Left lung (tissue), 10 donors: ENCODE measurements around the gene GP2. TPM values are rescaled to one million over a fixed set of nuclear protein-coding genes. Genes with fewer than 3 reads are reported as not detected.

Experiments used
- ATAC-seq: fragments of 200-7000 bp; cut with Tn5 transposase; one replicate; pipeline ENCODE4 v1.9.1; 2020; ENCODE audit warnings: moderate library complexity
- DNase-seq, 4 donors: peaks; one replicate each; pipeline ENCODE4 v3.0.0-alpha.2; 2013 to 2020
- H3K27ac ChIP-seq, 2 donors: fragments of 200-600 bp; sonication (generic) in 1 of 2; one replicate each; pipeline versions ENCODE4 v1.5.0 to v1.8.0; 2020 to 2021
- H3K27me3 ChIP-seq, 2 donors: fragments of 200-600 bp; sonication (generic) in 1 of 2; one replicate each; pipeline versions ENCODE4 v1.5.0 to v1.8.0; 2020 to 2021
- H3K36me3 ChIP-seq, 2 donors: fragments of 200-600 bp; sonication (generic) in 1 of 2; one replicate each; pipeline versions ENCODE4 v1.5.0 to v1.8.0; 2020 to 2021
- H3K4me1 ChIP-seq, 2 donors: fragments of 200-600 bp; one replicate each; pipeline ENCODE4 v1.8.0; 2021
- H3K4me3 ChIP-seq, 2 donors: fragments of 200-600 bp; sonication (generic) in 1 of 2; one replicate each; pipeline versions ENCODE4 v1.5.0 to v1.8.0; 2020 to 2021; ENCODE audit warnings: mild to moderate bottlenecking in 1 of 2
- H3K9me3 ChIP-seq, 2 donors: fragments of 200-600 bp; sonication (generic) in 1 of 2; one replicate each; pipeline versions ENCODE4 v1.5.0 to v1.8.0; 2020 to 2021
- CTCF ChIP-seq, 2 donors: fragments of 200-600 bp; sonication (generic) in 1 of 2; IDR thresholded peaks; one replicate each; pipeline versions ENCODE4 v1.5.0 to v1.8.0; 2021; ENCODE audit warnings: antibody characterized with exemption in 2 of 2
- intact Hi-C, 2 donors: fragments of 100-400 bp; cut with DNase I; formaldehyde crosslinking; loops; one replicate each; pipeline versions ENCODE4 v1.11.2 to v1.14.2; 2022
- polyA plus RNA-seq, 6 donors: library from polyadenylated mRNA; unstranded; fragments of 120-200 nt; gene quantifications; one replicate each; pipeline ENCODE4 v1.2.1, GENCODE V29; 2013; ENCODE audit not compliant: insufficient read length in 6 of 6
- total RNA-seq, 2 donors: library from RNA; stranded (reverse); fragmentation: NEBNext Ultra II Directional; extraction: Animal tissue kit (Norgen Biotek cat#: 25700); gene quantifications; one replicate each; pipeline ENCODE4 v1.2.1, GENCODE V29; 2021
- donor health status: DM: no; HTN: yes; CAD: no.
- donor health status: DM: no; HTN: no; CAD: no.

Gene GP2
- total and polyA plus RNA-seq, 8 donors = 0.07 to 0.24 (median 0.10) TPM; not detected in 4

- intact Hi-C loops = no loop called here
- Histone ChIP-seq H3K27ac (no peak overlapping the region), H3K4me3 (no peak overlapping the region), H3K4me1 (no peaks in the 10 kb centered on the region), H3K36me3 (no peaks in the 10 kb centered on the region), H3K27me3 (peaks cover 0 to 17% of the 10 kb centered on the region in 2 donors), H3K9me3 (no peaks in the 10 kb centered on the region)
- DNase-seq (no peak), ATAC-seq (no peak)
- TF ChIP-seq CTCF (IDR thresholded peaks at IDR 0.05) = no peak
Observed at GRCh38 chr16:20334396-20334795, 7.1 kb upstream of the GP2 start.

- Histone ChIP-seq H3K27me3 (peaks cover 0 to 17% of the 10 kb centered on the region in 2 donors), H3K36me3 (no peaks in the 10 kb centered on the region), H3K27ac (no peak overlapping the region), H3K4me3 (no peak overlapping the region), H3K9me3 (no peaks in the 10 kb centered on the region), H3K4me1 (no peaks in the 10 kb centered on the region)
- ATAC-seq (no peak), DNase-seq (no peak)
- intact Hi-C loops = no loop called here
- no peak for TF ChIP-seq CTCF (IDR thresholded peaks at IDR 0.05)
Observed at GRCh38 chr16:20333120-20333519, 5.8 kb upstream of the GP2 start.

GRCh38 chr16:20332411-20332810 is 5.1 kb upstream of the GP2 start:
- no peaks in the 10 kb centered on the region for H3K4me1 ChIP-seq
- no peak overlapping the region for H3K27ac ChIP-seq
- intact Hi-C loops = no loop called here
- H3K9me3 ChIP-seq = no peaks in the 10 kb centered on the region
- H3K27me3 ChIP-seq = peaks cover 0 to 13% of the 10 kb centered on the region in 2 donors
- ATAC-seq = no peak
- H3K4me3 ChIP-seq = no peak overlapping the region
- DNase-seq = no peak
- H3K36me3 ChIP-seq = no peaks in the 10 kb centered on the region
- no peak for TF ChIP-seq CTCF (IDR thresholded peaks at IDR 0.05)

GRCh38 chr16:20331635-20332034 is 4.3 kb upstream of the GP2 start:
- no peak for DNase-seq
- TF ChIP-seq CTCF (IDR thresholded peaks at IDR 0.05) = no peak
- Histone ChIP-seq H3K4me1 (no peaks in the 10 kb centered on the region), H3K27ac (no peak overlapping the region), H3K9me3 (no peaks in the 10 kb centered on the region), H3K27me3 (peaks cover 0 to 13% of the 10 kb centered on the region in 2 donors), H3K4me3 (no peak overlapping the region), H3K36me3 (no peaks in the 10 kb centered on the region)
- ATAC-seq = no peak
- intact Hi-C loops = no loop called here

GRCh38 chr16:20329392-20330138 is 2.3 kb upstream of the GP2 start:
- ATAC-seq (no peak), DNase-seq (no peak)
- no peaks in the 10 kb centered on the region for H3K4me1 ChIP-seq
- H3K4me3 ChIP-seq = no peak overlapping the region
- no peaks in the 10 kb centered on the region for H3K9me3 ChIP-seq
- intact Hi-C loops = no loop called here
- TF ChIP-seq CTCF (IDR thresholded peaks at IDR 0.05) = no peak
- no peak overlapping the region for H3K27ac ChIP-seq
- H3K36me3 ChIP-seq = no peaks in the 10 kb centered on the region
- H3K27me3 ChIP-seq = peaks cover 0 to 13% of the 10 kb centered on the region in 2 donors
